ENCODE data around the gene AAMP. TPM values are rescaled to one million over a fixed set of nuclear protein-coding genes. Genes with fewer than 3 reads are reported as not detected.

AAMP gene
- polyA plus RNA-seq, 10 donors = 70.4 to 105 (median 83.8) TPM

GRCh38 chr2:218260742-218261422 lies 9.1 kb downstream of the AAMP start, which contains the start of gene GPBAR1:
Gene GPBAR1 (plus strand): TSS chr2:218261015. CDS start chr2:218262725, 1,710 bp downstream.
- peak in 1 of 3 donors; percentile 33 for DNase-seq

- DNase-seq = no peak
These were observed 9.8 kb downstream of the AAMP start for GRCh38 chr2:218260166-218260565.

GRCh38 chr2:218259099-218259961 lies 10.6 kb downstream of the AAMP start:
- peak in 1 of 3 donors; percentile 74 for DNase-seq

GRCh38 chr2:218257390-218257981 lies 12.5 kb downstream of the AAMP start:
- DNase-seq = peak in 1 of 3 donors; percentile 40

- DNase-seq = no peak
These were observed 13.2 kb downstream of the AAMP start for GRCh38 chr2:218256612-218257350.

DNA sequence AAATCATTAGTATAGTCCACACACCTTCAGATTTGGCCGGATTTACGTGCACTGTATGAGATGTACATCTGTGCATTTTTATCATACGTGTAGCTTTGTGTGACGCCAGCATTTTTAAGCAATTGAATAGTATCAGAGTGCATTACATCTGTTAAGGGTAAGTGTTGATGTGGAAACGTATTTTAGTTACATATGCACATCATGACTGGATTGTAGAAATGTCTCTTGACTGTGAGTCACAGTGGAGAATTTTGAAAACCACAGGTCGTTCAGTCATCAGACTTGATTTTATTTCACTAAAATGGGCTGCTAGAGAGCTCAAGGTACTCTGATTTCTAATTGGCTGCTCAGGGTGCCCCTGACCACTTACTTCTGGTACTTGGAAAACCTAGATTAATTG lies 14.5 kb downstream of the AAMP start:
- DNase-seq = no peak

DNA sequence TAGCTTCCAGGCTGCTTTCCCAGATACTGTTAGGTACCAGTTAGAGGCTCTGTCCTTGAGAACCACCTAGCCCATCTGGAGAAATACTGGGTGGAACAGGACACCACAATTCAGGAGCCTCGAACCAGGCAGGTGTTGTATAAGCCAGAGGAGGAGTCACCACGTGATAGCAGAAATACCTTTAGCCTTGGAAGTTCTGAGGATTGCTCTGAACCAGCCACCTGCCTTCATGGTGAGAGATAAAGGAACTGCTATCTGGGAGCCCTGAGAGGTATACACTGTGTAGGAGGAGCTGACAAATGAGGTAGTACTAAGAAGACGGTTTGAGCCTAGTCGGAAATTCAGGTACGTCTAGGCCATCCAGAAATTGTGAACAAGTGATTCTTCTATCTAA lies 16.7 kb downstream of the AAMP start:
- no peak for DNase-seq

GRCh38 chr2:218252509-218253231 lies 17.3 kb downstream of the AAMP start:
- DNase-seq = peak in 1 of 3 donors; percentile 35

DNA sequence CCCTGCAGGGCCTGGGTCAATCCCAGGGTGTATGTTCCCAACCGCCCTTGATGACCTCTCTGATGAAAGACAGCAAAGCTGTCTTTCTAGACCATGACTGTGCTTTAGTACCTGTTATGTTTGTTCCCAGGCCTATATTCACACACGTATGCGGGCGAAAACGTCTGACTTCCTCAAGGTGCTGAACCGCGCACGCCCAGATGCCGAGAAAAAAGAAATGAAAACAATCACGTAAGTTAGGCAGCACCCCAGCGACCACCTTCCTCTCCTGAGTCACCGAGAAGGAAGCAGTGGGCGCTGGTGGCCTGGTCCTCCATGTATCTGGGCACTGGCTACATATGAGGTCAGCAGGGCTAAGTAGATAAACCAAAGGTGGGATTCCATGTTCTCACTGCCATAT lies 20.2 kb downstream of the AAMP start:
- DNase-seq = no peak

GRCh38 chr2:218245214-218245613 lies 24.7 kb downstream of the AAMP start:
- no peak for DNase-seq

GRCh38 chr2:218244665-218245064 lies 25.3 kb downstream of the AAMP start:
- DNase-seq = no peak

DNA sequence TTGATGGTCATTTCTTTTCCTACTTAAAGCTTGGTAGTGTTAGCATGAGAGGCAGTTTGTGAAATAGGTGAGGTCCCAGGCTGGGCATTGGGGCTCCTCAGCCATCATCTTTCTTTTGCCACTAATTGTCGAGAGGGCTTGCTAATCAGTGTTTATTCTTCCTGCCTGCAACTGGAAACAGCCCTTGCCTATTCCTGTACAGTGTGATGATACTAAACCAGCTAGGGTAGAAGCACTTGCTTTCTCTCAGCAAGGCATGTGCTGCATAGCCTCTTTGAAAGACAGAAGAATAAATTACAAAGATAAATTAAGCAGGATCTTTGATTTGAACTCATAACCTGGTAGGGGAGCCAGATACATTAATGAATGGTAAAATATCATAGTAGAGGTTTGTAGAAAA lies 25.7 kb downstream of the AAMP start:
- no peak for DNase-seq

DNA sequence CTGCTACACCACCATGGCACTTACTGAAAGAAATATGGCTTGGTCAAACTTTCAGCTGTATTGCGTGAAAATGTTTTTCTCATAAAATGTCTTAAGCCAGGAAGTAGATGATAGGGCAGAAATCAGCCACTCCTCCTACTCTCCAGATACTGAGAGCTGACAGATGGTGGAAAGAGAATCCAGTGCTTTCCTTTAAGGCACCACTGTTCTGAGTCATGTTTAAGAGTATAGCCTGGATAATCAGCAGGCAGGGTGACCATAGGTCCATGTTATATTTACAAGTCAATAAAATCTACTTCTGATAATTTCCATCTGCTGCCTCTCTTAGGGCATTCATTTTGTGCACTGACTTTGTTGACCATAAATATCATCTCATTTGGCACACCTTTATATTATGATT lies 31.1 kb downstream of the AAMP start:
- DNase-seq = no peak

DNA sequence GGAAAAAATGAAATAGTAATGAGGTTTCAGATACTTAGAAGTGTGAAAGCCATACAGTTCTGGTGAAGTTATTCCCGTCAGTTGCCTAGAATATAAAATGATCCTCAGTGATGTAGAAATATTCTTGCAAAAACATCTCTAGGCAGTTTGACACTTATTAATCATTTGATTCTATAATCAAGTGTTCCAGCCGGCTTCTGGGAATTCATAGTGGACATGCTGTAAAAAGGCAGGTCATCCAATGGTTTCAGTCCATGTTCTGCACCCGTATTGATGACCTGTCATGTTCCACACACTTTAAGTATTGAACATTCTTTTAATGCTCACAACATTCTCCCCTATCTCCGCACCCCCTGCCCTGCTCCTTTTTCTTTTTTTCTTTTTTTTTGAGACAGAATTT lies 33.1 kb downstream of the AAMP start:
- DNase-seq = no peak

DNA sequence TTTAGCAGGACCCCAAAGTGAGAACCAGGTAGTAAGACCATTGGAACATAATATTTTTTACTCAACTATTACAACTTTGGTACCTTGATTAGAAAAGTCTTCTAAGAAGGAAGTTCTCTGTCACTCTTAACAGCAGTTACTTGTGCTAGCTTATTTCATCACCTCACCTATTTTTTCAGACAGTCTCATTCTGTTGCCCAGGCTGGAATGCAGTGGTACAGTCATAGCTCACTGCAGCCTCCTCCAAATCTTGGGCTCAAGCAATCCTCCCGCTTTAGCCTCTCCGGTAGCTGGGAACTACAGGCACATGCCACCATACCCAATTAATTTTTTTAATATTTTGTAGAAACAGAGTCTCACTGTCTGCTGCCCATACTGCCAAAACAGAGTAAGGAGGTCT lies 34.9 kb downstream of the AAMP start:
- no peak for DNase-seq

DNA sequence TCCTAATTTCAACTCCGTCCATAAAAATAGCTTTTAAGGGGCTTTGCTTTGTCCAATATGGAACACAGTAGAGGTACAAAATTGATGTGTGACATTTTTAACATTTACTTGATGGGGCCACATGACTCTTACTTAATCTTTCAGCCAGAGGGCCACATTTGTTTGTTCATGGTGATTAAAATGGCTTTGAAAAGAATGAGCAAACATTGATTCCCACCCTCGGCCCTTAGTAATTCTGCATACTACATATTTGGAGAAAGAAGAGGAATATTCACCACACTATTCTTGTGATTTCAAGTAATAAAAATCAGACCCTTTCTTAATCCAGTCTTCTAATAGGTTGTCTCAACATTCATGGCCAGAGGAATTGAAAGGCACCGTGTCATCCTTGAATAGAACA lies 35.4 kb downstream of the AAMP start:
- no peak for DNase-seq

DNA sequence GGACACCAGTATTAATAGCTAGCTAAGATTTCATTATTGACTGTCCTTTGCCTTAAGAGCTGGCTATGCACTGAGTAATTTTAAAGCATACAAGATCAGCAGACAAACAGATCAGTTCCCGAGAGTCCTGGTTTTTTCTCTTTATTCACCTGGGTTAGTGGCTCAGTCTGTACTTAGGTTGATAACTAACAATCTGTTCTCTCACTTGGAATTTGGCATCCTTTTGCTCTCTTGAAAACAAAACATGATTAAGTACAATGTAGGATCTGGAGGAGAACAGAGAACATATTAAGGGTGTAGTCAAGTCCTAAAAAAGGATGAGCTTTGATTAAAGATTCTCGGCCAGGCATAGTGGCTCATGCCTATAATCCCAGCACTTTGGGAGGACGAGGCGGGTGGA lies 36.4 kb downstream of the AAMP start:
- no peak for DNase-seq

DNA sequence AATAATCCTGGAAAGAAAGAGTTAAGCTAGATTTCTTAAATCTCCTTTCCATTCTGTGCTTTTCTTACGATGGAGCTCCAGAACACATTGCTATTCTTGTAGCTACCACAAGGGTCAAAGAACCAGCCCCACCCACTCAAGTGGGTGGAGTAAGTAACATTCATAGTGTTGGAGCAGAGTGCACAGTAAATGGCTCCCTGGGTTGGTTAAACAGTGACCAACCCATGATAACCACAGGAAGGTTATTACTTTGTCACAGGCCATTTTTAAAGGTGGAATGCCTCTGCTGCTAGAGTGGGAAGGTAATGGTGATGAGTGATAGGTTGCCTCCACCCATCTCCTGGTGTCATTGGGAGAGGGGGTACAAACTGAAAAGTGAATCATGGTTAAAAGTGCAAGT lies 39.1 kb downstream of the AAMP start:
- DNase-seq = no peak

DNA sequence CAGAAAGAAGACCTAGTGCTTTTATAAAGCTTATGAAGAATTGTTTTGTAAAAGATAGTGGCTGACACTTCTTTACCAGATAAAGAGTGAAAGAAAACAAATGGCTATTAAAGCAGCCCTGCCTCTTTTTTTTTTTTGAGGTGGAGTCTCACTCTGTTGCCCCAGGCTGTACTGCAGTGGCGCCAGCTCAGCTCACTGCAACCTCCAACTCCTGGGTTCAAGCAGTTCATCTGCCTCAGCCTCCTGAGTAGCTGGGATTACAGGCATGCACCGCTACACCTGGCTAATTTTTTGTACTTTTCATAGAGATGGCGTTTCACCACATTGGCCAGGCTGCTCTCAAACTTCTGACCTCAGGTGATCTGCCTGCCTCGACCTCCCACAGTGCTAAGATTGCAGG lies 40.1 kb downstream of the AAMP start:
- DNase-seq = no peak

DNA sequence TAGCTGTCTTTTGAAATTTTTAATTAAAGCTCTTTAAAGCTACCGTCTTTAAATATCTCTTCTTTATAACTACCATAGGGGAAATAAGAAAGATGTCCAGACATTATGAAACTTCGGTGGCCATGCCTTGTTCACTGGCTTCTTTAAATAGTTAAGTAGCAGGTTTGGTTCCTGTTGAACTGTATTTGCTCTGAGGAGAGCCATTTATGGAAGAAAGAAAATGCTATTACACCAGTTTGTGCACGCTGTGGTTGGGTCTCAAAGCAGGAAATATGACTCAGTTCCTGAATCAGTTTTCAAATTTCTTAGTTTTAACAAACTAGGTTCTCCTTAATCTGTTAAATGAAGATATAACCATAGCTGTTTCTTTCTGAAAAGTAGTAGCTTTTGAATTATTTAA lies 40.7 kb downstream of the AAMP start:
- peak; percentile 11 to 68 (median 24) for DNase-seq

- no peak for DNase-seq
These were observed 41.4 kb downstream of the AAMP start for GRCh38 chr2:218228366-218229090.
